ENCODE data around the gene MUC6.
A peak's percentile ranks its signal among the peaks of the same experiment; 100 is the strongest.

Gene MUC6

GRCh38 chr11:1006762-1007161 lies 29.8 kb downstream of the MUC6 start:
- DNase-seq: no peak

GRCh38 chr11:1005928-1006327 lies 30.6 kb downstream of the MUC6 start:
- DNase-seq: no peak

GRCh38 chr11:1003159-1003558 lies 33.4 kb downstream of the MUC6 start:
- no peak for DNase-seq

- DNase-seq: no peak
These were observed 34.0 kb downstream of the MUC6 start for GRCh38 chr11:1002406-1002984.

- no peak for DNase-seq
These were observed 34.7 kb downstream of the MUC6 start for GRCh38 chr11:1001617-1002405.

- no peak for DNase-seq
These were observed 35.9 kb downstream of the MUC6 start for GRCh38 chr11:1000357-1001278.

GRCh38 chr11:999009-999408 lies 37.5 kb downstream of the MUC6 start:
- no peak for DNase-seq

GRCh38 chr11:997907-998306 lies 38.6 kb downstream of the MUC6 start:
- DNase-seq: no peak

GRCh38 chr11:996681-997080 lies 39.8 kb downstream of the MUC6 start:
- no peak for DNase-seq

- no peak for DNase-seq
These were observed 40.6 kb downstream of the MUC6 start for GRCh38 chr11:995752-996420.

- no peak for DNase-seq
These were observed 41.3 kb downstream of the MUC6 start for GRCh38 chr11:995044-995751.

- DNase-seq: no peak
These were observed 42.8 kb downstream of the MUC6 start for GRCh38 chr11:993632-994167.

- no peak for DNase-seq
These were observed 43.9 kb downstream of the MUC6 start for GRCh38 chr11:992577-992976.

- DNase-seq: no peak
These were observed 44.7 kb downstream of the MUC6 start for GRCh38 chr11:991711-992307.

- DNase-seq: no peak
These were observed 45.5 kb downstream of the MUC6 start for GRCh38 chr11:991034-991433.

GRCh38 chr11:990101-990500 lies 46.4 kb downstream of the MUC6 start:
- no peak for DNase-seq

- DNase-seq: no peak
These were observed 48.8 kb downstream of the MUC6 start for GRCh38 chr11:987671-988070.

GRCh38 chr11:986952-987305 lies 49.6 kb downstream of the MUC6 start:
- no peak for DNase-seq

- DNase-seq: peak; percentile 83
These were observed 50.1 kb downstream of the MUC6 start for GRCh38 chr11:986270-986951.

- DNase-seq: no peak
These were observed 50.7 kb downstream of the MUC6 start for GRCh38 chr11:985848-986247.

- no peak for DNase-seq
These were observed 51.1 kb downstream of the MUC6 start for GRCh38 chr11:985406-985805.
